Measurements from ENCODE around the gene FBXO10. TPM values are rescaled to one million over a fixed set of nuclear protein-coding genes. Genes with fewer than 3 reads are reported as not detected.

Gene FBXO10
- total RNA-seq, 1 experiment from 2014 or later, result 14.0 TPM

- TF ChIP-seq, protein P1, sequence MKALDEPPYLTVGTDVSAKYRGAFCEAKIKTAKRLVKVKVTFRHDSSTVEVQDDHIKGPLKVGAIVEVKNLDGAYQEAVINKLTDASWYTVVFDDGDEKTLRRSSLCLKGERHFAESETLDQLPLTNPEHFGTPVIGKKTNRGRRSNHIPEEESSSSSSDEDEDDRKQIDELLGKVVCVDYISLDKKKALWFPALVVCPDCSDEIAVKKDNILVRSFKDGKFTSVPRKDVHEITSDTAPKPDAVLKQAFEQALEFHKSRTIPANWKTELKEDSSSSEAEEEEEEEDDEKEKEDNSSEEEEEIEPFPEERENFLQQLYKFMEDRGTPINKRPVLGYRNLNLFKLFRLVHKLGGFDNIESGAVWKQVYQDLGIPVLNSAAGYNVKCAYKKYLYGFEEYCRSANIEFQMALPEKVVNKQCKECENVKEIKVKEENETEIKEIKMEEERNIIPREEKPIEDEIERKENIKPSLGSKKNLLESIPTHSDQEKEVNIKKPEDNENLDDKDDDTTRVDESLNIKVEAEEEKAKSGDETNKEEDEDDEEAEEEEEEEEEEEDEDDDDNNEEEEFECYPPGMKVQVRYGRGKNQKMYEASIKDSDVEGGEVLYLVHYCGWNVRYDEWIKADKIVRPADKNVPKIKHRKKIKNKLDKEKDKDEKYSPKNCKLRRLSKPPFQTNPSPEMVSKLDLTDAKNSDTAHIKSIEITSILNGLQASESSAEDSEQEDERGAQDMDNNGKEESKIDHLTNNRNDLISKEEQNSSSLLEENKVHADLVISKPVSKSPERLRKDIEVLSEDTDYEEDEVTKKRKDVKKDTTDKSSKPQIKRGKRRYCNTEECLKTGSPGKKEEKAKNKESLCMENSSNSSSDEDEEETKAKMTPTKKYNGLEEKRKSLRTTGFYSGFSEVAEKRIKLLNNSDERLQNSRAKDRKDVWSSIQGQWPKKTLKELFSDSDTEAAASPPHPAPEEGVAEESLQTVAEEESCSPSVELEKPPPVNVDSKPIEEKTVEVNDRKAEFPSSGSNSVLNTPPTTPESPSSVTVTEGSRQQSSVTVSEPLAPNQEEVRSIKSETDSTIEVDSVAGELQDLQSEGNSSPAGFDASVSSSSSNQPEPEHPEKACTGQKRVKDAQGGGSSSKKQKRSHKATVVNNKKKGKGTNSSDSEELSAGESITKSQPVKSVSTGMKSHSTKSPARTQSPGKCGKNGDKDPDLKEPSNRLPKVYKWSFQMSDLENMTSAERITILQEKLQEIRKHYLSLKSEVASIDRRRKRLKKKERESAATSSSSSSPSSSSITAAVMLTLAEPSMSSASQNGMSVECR (CRISPR knock-in tag; IDR thresholded peaks at IDR 0.05; ENCODE audit: borderline replicate concordance), result no peak
- TF ChIP-seq MYBL2 (CRISPR knock-in tag; IDR thresholded peaks at IDR 0.05) (no peak), USF2 (CRISPR knock-in tag; IDR thresholded peaks at IDR 0.05) (no peak), JUN (CRISPR knock-in tag; IDR thresholded peaks at IDR 0.05) (no peak)
These were observed 63.7 kb downstream of the FBXO10 start (continued) for GRCh38 chr9:37512437-37512836.

DNA sequence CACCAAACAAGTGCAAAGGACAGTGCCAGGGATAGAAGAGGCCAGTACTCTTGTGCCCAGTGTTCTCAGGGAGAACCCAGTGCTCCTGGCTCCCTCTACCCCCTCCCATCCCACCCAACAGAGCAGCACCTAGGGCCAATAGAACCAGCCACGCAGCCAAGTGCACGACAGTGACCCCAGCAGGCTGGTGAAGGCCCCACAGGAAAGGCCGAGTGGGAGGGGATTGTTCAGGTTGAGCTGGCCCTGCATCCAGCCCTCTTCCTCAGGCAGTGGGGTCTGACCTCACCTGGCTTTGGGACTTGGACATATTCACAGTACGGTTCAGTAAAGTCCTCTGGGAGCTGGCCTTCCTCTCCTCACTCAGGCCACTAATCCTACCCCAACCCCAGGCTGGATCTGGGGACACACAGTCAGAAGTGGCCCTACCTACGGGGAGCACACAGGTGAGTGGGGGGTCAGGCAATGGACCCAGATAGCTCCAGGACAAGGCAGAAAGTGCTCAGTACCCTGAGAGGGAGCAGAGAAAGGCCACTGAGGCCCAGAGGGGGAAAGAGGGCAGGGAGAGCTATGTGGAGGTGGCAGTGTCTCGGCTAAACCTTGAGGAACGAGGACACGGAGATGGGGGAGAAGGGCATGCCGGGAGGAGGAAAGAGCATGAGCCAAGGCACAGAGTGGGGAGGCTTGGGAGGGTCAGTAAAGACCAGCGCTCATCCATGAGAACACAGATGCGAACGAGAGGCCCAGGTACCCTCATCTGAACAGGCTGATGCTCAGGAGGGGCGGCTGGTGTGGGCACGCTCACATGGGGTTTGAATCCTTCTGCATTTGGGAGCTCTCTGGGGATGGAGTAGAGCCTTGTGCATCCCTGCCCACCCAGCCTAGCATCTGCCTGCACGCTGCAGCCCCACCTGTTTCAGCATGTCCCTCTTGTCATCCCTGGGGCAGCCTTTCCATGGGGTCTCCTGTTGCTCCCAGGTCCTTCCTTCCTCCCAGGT lies 64.9 kb downstream of the FBXO10 start:
- H3K27ac Mint-ChIP-seq, result no peak overlapping the region; the same call in 1 of the 2 replicates
- CTCF ChIA-PET, result interaction anchor here (0.5 to 1.5 kb wide), 17 partner anchors 9 to 577 kb away, joined by 3 to 7 read pairs (median 3); partner anchors contain the start of genes POLR1E and TOMM5

More for the DNA sequence above, 64.9 kb downstream of the FBXO10 start:
- ATAC-seq (peak; percentile 98), DNase-seq (ENCODE audit: low spot score) (peak; percentile 74)
- peaks cover 15% of the 10 kb centered on the region; the same call in 1 of the 2 replicates for H3K36me3 Mint-ChIP-seq
- H3K27me3 Mint-ChIP-seq (ENCODE audit: low read depth), result no peaks in the 10 kb centered on the region; the same call in 1 of the 2 replicates
- TF ChIP-seq NR3C1 (CRISPR knock-in tag; conservative IDR thresholded peaks at IDR 0.05; ENCODE audit: low read depth), result no peak
- TF ChIP-seq, protein P2, sequence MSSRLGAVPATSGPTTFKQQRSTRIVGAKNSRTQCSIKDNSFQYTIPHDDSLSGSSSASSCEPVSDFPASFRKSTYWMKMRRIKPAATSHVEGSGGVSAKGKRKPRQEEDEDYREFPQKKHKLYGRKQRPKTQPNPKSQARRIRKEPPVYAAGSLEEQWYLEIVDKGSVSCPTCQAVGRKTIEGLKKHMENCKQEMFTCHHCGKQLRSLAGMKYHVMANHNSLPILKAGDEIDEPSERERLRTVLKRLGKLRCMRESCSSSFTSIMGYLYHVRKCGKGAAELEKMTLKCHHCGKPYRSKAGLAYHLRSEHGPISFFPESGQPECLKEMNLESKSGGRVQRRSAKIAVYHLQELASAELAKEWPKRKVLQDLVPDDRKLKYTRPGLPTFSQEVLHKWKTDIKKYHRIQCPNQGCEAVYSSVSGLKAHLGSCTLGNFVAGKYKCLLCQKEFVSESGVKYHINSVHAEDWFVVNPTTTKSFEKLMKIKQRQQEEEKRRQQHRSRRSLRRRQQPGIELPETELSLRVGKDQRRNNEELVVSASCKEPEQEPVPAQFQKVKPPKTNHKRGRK (CRISPR knock-in tag; IDR thresholded peaks at IDR 0.05; ENCODE audit: borderline replicate concordance), result no peak
- TF ChIP-seq ZNF121 (CRISPR knock-in tag; IDR thresholded peaks at IDR 0.05), result peak; percentile 76
- TF ChIP-seq FOXK1 (CRISPR knock-in tag; IDR thresholded peaks at IDR 0.05), result no peak
- no peak for TF ChIP-seq ZNF281 (CRISPR knock-in tag; IDR thresholded peaks at IDR 0.05)
- TF ChIP-seq, protein P3, sequence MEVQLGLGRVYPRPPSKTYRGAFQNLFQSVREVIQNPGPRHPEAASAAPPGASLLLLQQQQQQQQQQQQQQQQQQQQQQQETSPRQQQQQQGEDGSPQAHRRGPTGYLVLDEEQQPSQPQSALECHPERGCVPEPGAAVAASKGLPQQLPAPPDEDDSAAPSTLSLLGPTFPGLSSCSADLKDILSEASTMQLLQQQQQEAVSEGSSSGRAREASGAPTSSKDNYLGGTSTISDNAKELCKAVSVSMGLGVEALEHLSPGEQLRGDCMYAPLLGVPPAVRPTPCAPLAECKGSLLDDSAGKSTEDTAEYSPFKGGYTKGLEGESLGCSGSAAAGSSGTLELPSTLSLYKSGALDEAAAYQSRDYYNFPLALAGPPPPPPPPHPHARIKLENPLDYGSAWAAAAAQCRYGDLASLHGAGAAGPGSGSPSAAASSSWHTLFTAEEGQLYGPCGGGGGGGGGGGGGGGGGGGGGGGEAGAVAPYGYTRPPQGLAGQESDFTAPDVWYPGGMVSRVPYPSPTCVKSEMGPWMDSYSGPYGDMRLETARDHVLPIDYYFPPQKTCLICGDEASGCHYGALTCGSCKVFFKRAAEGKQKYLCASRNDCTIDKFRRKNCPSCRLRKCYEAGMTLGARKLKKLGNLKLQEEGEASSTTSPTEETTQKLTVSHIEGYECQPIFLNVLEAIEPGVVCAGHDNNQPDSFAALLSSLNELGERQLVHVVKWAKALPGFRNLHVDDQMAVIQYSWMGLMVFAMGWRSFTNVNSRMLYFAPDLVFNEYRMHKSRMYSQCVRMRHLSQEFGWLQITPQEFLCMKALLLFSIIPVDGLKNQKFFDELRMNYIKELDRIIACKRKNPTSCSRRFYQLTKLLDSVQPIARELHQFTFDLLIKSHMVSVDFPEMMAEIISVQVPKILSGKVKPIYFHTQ (CRISPR knock-in tag; IDR thresholded peaks at IDR 0.05), result 0 out of 2 replicates have a peak, but pooled peaks have one; percentile 30
- H3K4me1 Mint-ChIP-seq, result peaks cover 9% of the 10 kb centered on the region; the same call in 1 of the 2 replicates
- no peaks in the 10 kb centered on the region for H3K9me3 Mint-ChIP-seq
- no peak overlapping the region for H3K4me3 Mint-ChIP-seq
- POLR2A ChIA-PET, result interaction anchor here (0.7 kb wide), 1 partner anchor 25 kb away, joined by 3 read pairs; the partner anchor contains the start of gene POLR1E

All from WTC11 (cell line).